Left colon (tissue), 2 donors: Measurements from ENCODE around the gene LRIG2. TPM values are rescaled to one million over a fixed set of nuclear protein-coding genes. Genes with fewer than 3 reads are reported as not detected.

Source experiments
- ATAC-seq: fragments of 200-7000 bp; cut with Tn5 transposase; one replicate; pipeline ENCODE4 v1.9.1; 2020; ENCODE audit warnings: mild to moderate bottlenecking, moderate library complexity
- DNase-seq, 2 donors: peaks; one replicate each; pipeline ENCODE4 v3.0.0-alpha.2; 2020
- intact Hi-C, 2 donors: fragments of 100-400 bp; cut with DNase I in 1 of 2; cut with micrococcal nuclease in 1 of 2; formaldehyde crosslinking; loops; one replicate each; pipeline versions ENCODE4 v1.11.2 to v1.14.0; 2022; cut with DNase I, micrococcal nuclease
- total RNA-seq, 2 donors: library from RNA; stranded (reverse); fragmentation: NEBNext Ultra II Directional; extraction: Animal tissue kit (Norgen Biotek cat#: 25700); gene quantifications; one replicate each; pipeline ENCODE4 v1.2.1, GENCODE V29; 2021
- donor health status: DM: no; HTN: no; CAD: no.
- donor health status: DM: yes; HTN: yes; CAD: no.

The LRIG2 gene
- total RNA-seq, 2 donors from 2014 or later: 16.4 to 20.1 TPM

DNA sequence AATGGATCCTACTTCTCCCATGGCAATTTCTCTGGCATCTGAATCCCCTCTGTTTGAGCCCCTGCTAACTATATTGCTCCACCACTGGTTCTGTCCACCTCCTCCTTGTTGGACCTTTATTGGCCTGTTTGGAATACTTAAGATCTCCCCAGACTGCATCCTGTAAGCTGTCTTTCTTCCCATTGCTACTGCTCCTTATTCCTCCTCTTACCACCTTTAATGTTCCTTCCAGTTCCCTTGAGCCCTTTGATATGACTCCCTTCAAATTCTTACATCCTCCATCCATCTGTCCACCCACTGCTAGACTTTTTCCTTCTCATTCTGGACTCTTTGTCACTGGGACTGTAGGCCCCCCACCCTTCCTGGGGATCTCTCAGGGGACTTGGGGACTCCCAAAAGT, 31.0 kb downstream of the LRIG2 start:
- intact Hi-C loops: no loop called here
- DNase-seq: no peak
- ATAC-seq: no peak

DNA sequence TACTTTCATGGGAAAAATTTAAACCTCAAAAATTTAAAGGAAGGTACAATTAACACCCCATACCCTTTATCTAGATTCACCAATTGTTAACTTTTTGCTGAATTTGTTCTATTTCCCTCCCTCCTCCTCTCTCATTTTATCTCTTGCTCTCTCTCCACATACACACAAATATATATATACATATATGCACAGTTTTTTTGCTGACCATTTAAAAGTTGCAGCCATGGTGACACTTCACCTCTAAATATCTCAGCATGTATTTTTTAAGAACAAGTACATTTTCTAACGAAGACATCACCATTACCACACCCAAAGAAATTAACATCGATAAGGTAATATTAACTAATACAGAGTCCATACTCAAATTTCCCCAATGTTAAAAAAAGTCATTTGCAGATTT, 33.9 kb downstream of the LRIG2 start:
- DNase-seq (no peak), ATAC-seq (no peak)

GRCh38 chr1:113109908-113110554, 37.0 kb downstream of the LRIG2 start:
- DNase-seq: no peak
- intact Hi-C loops: no loop called here
- peak; percentile 56 for ATAC-seq

More for the DNA sequence above, 33.9 kb downstream of the LRIG2 start:
- intact Hi-C loops: no loop called here

GRCh38 chr1:113118266-113118665, 45.3 kb downstream of the LRIG2 start:
- DNase-seq (no peak), ATAC-seq (no peak)
- intact Hi-C loops: no loop called here

- DNase-seq: no peak
- no peak for ATAC-seq
- intact Hi-C loops: no loop called here
These were observed 50.7 kb downstream of the LRIG2 start for GRCh38 chr1:113123737-113124136.

DNA sequence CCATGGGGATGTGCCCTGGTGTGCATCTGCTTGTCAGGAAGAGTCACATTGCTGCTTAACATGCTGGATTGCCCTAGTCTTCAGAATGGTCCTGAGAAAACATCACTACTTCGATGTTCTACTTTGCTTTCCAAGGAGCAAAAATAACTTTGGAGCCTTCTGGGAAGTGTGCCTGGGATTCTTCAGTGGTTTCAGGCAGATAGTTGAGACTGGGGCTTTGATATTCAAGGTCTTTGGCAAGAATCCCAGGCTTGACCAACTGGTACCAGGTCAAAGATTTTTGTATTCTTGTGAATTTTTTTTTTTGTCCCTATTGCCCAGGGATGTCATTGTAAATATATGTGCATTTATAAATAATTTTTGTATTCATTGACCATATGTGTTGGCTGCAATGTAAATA, 51.4 kb downstream of the LRIG2 start:
- DNase-seq: no peak
- intact Hi-C loops: no loop called here
- ATAC-seq: no peak

DNA sequence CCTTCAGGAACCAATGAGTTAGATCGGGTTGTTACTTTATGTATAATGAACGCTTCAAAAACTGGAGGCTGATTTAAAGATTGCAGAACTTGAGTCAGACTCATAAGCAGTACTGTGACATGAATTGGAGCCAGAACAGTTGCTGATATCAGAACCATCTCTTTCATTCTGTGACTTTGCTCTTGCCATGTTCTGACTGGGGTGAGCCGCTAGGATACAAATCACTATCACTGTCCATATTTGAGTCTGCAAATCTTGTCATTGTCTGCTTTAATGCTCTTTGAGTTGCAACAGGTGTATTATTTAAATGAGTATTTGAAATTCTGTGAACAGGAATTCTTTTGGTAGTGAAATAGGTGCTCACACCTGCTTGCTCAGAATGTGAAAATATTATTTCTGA, 52.5 kb downstream of the LRIG2 start:
- intact Hi-C loops: no loop called here
- ATAC-seq (no peak), DNase-seq (no peak)

- no peak for ATAC-seq
- intact Hi-C loops: no loop called here
- DNase-seq: no peak
These were observed 53.2 kb downstream of the LRIG2 start for GRCh38 chr1:113126207-113126606.

DNA sequence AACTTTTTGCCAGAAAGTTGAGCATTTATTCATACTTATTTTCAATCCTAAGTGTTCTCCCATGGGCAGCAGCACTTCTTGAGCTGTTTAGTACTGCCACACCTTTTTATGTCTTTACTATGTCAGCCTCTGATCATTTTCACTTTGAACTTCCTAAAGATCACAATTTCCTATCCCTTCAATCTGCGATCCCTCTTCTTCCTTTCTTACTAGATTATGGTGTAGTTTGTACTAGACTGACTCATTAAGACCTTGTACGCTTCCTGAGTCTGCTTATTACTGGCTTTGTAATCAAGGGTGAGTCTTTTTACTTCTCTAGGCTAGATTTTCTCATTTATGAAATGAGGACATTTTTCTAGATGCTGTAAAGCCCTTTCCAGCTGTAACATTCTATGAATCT, 55.1 kb downstream of the LRIG2 start:
- ATAC-seq (peak; percentile 90), DNase-seq (no peak)
- intact Hi-C loops: no loop called here

- ATAC-seq: no peak
- intact Hi-C loops: no loop called here
- DNase-seq: no peak
These were observed 56.7 kb downstream of the LRIG2 start for GRCh38 chr1:113129529-113130185.

GRCh38 chr1:113133038-113133437, 60.0 kb downstream of the LRIG2 start:
- ATAC-seq (no peak), DNase-seq (no peak)
- intact Hi-C loops: no loop called here

GRCh38 chr1:113133759-113134158, 60.8 kb downstream of the LRIG2 start:
- DNase-seq: no peak
- no peak for ATAC-seq
- intact Hi-C loops: no loop called here

GRCh38 chr1:113135460-113135859, 62.5 kb downstream of the LRIG2 start:
- ATAC-seq: no peak
- intact Hi-C loops: no loop called here
- DNase-seq: no peak

GRCh38 chr1:113136476-113136875, 63.5 kb downstream of the LRIG2 start:
- ATAC-seq (no peak), DNase-seq (no peak)
- intact Hi-C loops: no loop called here

GRCh38 chr1:113137563-113137962, 64.6 kb downstream of the LRIG2 start:
- intact Hi-C loops: no loop called here
- DNase-seq (no peak), ATAC-seq (no peak)

DNA sequence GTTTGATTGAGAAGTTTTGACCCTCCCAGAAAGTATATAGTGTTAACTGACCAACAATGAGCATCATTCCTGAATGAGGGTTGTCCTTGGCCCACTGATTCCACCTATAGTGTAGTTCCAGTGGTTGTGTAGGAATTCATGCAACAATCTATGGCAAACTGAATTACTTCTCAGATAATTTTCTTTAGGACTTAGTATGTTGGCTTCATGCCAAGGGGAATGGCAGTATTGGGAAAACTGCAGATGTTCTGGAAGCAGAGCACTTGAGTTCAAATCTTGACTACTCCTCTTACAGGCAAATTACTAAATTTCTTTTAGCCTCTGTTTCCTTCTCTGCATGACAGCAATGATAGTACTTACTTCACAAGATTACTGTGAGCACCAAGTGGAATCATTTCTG, 65.8 kb downstream of the LRIG2 start:
- ATAC-seq (no peak), DNase-seq (no peak)
- intact Hi-C loops: no loop called here

GRCh38 chr1:113140176-113140575, 67.2 kb downstream of the LRIG2 start:
- intact Hi-C loops: loop anchor here in 1 of 2 donors (5.0 to 10.0 kb wide), 2 partner anchors 245 to 537 kb away; no protein-coding TSS in a partner anchor
- DNase-seq (no peak), ATAC-seq (no peak)

DNA sequence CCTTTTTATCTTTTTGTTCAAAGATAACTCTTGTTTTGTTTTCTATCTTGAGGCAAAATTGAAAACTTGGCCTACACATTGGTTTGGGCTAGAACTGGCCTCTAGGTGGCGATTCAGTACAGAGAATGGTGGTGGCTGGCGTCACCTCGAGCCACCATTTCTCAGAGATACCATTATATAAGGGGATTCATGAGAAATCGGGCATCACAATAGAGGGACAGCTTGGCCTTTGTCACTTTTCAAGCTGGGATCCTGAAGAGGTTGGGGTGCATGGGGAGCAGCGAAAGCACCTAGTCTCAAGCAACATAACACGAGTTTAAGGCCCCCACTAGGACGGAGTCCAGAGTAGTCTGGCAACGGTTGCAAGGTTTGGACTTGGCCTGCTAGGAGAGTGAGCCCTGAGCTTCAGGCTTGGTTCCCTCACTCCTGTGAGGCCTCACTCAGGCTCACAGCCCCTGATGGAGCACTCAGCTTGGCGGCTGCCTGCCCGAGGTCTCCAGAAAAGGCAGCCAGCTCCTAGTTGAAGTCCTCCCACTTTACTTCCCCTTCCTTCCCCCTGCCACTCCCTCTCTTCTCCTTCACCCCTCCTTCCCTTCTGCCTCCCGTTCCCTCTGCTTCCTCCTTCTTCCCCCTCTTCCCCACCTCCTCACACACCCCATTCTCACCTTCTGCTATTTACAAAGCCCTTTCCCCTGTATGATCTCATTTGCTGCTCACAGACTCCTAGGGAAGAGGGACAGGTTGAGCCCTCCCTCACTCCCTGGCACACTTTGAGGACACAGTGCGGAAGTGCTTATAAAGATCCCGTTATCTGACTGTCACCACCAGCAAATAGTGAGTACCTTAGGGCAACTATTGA, 67.8 kb downstream of the LRIG2 start:
- ATAC-seq (peak; percentile 91), DNase-seq (peak; percentile 43 to 74)
- intact Hi-C loops: loop anchor here in 1 of 2 donors (5.0 to 10.0 kb wide), 2 partner anchors 244 to 536 kb away; no protein-coding TSS in a partner anchor

GRCh38 chr1:113141650-113142473, 68.9 kb downstream of the LRIG2 start:
- intact Hi-C loops: loop anchor here in 1 of 2 donors (5.0 to 10.0 kb wide), 2 partner anchors 243 to 535 kb away; no protein-coding TSS in a partner anchor
- no peak for ATAC-seq

More at GRCh38 chr1:113141650-113142473, 68.9 kb downstream of the LRIG2 start:
- DNase-seq: no peak
